GM12874 (cell line): Measurements from ENCODE around the gene ASL.

ENCODE experiments used
- CTCF ChIP-seq: IDR thresholded peaks from 2 replicates; pipeline ENCODE4 v1.5.1; 2011; ENCODE audit warnings: low read depth, mild to moderate bottlenecking, control low read depth, low read length, moderate library complexity; ENCODE audit not compliant: insufficient read depth

ASL gene

GRCh38 chr7:66075590-66076461, at the start of gene ASL:
TSS of gene ASL (plus strand) at chr7:66075819. CDS start at chr7:66076082, 263 bp downstream.
- no peak for TF ChIP-seq CTCF

- TF ChIP-seq CTCF, result no peak
Measured at GRCh38 chr7:66033471-66034385, 41.9 kb upstream of the ASL start.

GRCh38 chr7:66036382-66036781, 39.2 kb upstream of the ASL start:
- no peak for TF ChIP-seq CTCF

GRCh38 chr7:66036788-66037187, 38.8 kb upstream of the ASL start:
- TF ChIP-seq CTCF, result no peak

GRCh38 chr7:66039094-66039670, 36.4 kb upstream of the ASL start:
- TF ChIP-seq CTCF, result no peak

- TF ChIP-seq CTCF, result no peak
Measured at GRCh38 chr7:66043681-66044497, 31.7 kb upstream of the ASL start.

- TF ChIP-seq CTCF, result no peak
Measured at GRCh38 chr7:66047426-66047825, 28.2 kb upstream of the ASL start.
